Measurements from ENCODE around the gene SFTA2.
"Not testable (repeated sequence)": the region's sequence is repeated elsewhere in the genome, so short reads cannot be mapped to it uniquely, and the experiment has no call there.

Gene SFTA2

GRCh38 chr6:30912746-30913520 lies 19.0 kb downstream of the SFTA2 start:
- DNase-seq (ENCODE audit: low read depth in 2 of 2): no peak

GRCh38 chr6:30910473-30910872 lies 21.5 kb downstream of the SFTA2 start:
- not testable (repeated sequence) for DNase-seq (ENCODE audit: low read depth in 2 of 2)

GRCh38 chr6:30908700-30909099 lies 23.3 kb downstream of the SFTA2 start:
- DNase-seq (ENCODE audit: low read depth in 2 of 2): no peak

GRCh38 chr6:30907758-30908591 lies 24.0 kb downstream of the SFTA2 start, which contains the start of gene GTF2H4:
GTF2H4 (plus strand) TSS chr6:30908207.
- DNase-seq (ENCODE audit: low read depth in 2 of 2): peak; percentile 83 to 88

- not testable (repeated sequence) for DNase-seq (ENCODE audit: low read depth in 2 of 2)
Measured at GRCh38 chr6:30907290-30907757, 24.6 kb downstream of the SFTA2 start.

GRCh38 chr6:30903236-30903635 lies 28.7 kb downstream of the SFTA2 start:
- DNase-seq (ENCODE audit: low read depth in 2 of 2): no peak

- DNase-seq (ENCODE audit: low read depth in 2 of 2): no peak
Measured at GRCh38 chr6:30902709-30903108, 29.3 kb downstream of the SFTA2 start.

- not testable (repeated sequence) for DNase-seq (ENCODE audit: low read depth in 2 of 2)
Measured at GRCh38 chr6:30902196-30902595, 29.8 kb downstream of the SFTA2 start.

GRCh38 chr6:30901436-30901835 lies 30.5 kb downstream of the SFTA2 start:
- no peak for DNase-seq (ENCODE audit: low read depth in 2 of 2)

- DNase-seq (ENCODE audit: low read depth in 2 of 2): no peak
Measured at GRCh38 chr6:30900863-30901417, 31.0 kb downstream of the SFTA2 start.

GRCh38 chr6:30898750-30899360 lies 33.1 kb downstream of the SFTA2 start:
- no peak for DNase-seq (ENCODE audit: low read depth in 2 of 2)

- no peak for DNase-seq (ENCODE audit: low read depth in 2 of 2)
Measured at GRCh38 chr6:30897882-30898281, 34.1 kb downstream of the SFTA2 start.

GRCh38 chr6:30896541-30896940 lies 35.4 kb downstream of the SFTA2 start:
- DNase-seq (ENCODE audit: low read depth in 2 of 2): no peak

GRCh38 chr6:30895343-30895742 lies 36.6 kb downstream of the SFTA2 start:
- DNase-seq (ENCODE audit: low read depth in 2 of 2): no peak

GRCh38 chr6:30894935-30895334 lies 37.0 kb downstream of the SFTA2 start:
- no peak for DNase-seq (ENCODE audit: low read depth in 2 of 2)

- no peak for DNase-seq (ENCODE audit: low read depth in 2 of 2)
Measured at GRCh38 chr6:30894381-30894780, 37.6 kb downstream of the SFTA2 start.

GRCh38 chr6:30893666-30894065 lies 38.3 kb downstream of the SFTA2 start:
- DNase-seq (ENCODE audit: low read depth in 2 of 2): no peak

GRCh38 chr6:30893001-30893591 lies 38.9 kb downstream of the SFTA2 start:
- DNase-seq (ENCODE audit: low read depth in 2 of 2): no peak

- DNase-seq (ENCODE audit: low read depth in 2 of 2): no peak
Measured at GRCh38 chr6:30891816-30892538, 40.0 kb downstream of the SFTA2 start.

GRCh38 chr6:30891450-30891723 lies 40.6 kb downstream of the SFTA2 start:
- DNase-seq (ENCODE audit: low read depth in 2 of 2): no peak
